Kidney (tissue), 14 donors: ENCODE results near the gene FTMT. TPM values are rescaled to one million over a fixed set of nuclear protein-coding genes. Genes with fewer than 3 reads are reported as not detected.

Source experiments
- DNase-seq, 5 donors: peaks; one replicate each; pipeline ENCODE4 v3.0.0-alpha.2; 2013 to 2020
- FAIRE-seq: peaks from 2 replicates; lab custom pipeline; 2012; peaks lifted over from hg19 to GRCh38; lab: Jason Lieb, UNC
- H3K27ac ChIP-seq, 2 donors: one replicate each; pipeline ENCODE4 v1.7.0; 2013; ENCODE audit warnings: low read depth in 2 of 2, low read length in 2 of 2, inconsistent platforms in 1 of 2
- H3K27me3 ChIP-seq: one replicate; pipeline ENCODE4 v1.7.1; 2013; ENCODE audit warnings: low read length, inconsistent platforms; ENCODE audit not compliant: control insufficient read depth, insufficient read depth
- H3K36me3 ChIP-seq, 3 donors: one replicate each; pipeline versions ENCODE4 v1.7.0 to v1.7.1; 2013; ENCODE audit warnings: low read length in 3 of 3, control low read depth in 1 of 3, inconsistent platforms in 1 of 3; ENCODE audit not compliant: insufficient read depth in 3 of 3, control insufficient read depth in 2 of 3
- H3K4me1 ChIP-seq, 3 donors: one replicate each; pipeline versions ENCODE4 v1.7.0 to v1.7.1; 2013; ENCODE audit warnings: low read length in 3 of 3, inconsistent platforms in 1 of 3, low read depth in 1 of 3; ENCODE audit not compliant: control insufficient read depth in 2 of 3, insufficient read depth in 2 of 3
- H3K4me3 ChIP-seq, 3 donors: one replicate each; pipeline versions ENCODE4 v1.7.0 to v1.8.1; 2013; ENCODE audit warnings: low read length in 3 of 3, control low read depth in 1 of 3, inconsistent platforms in 1 of 3
- H3K9ac ChIP-seq, 3 donors: one replicate each; pipeline versions ENCODE4 v1.7.0 to v1.7.1; 2013; ENCODE audit warnings: low read length in 3 of 3, control low read depth in 1 of 3, inconsistent platforms in 1 of 3
- H3K9me3 ChIP-seq, 3 donors: one replicate each; pipeline versions ENCODE4 v1.7.0 to v1.7.1; 2013; ENCODE audit warnings: low read length in 3 of 3, control low read depth in 1 of 3, inconsistent platforms in 1 of 3; ENCODE audit not compliant: control insufficient read depth in 2 of 3, insufficient read depth in 1 of 3
- intact Hi-C: fragments of 100-400 bp; cut with DNase I; formaldehyde crosslinking; loops from one replicate; pipeline ENCODE4 v1.11.1; 2022
- polyA plus RNA-seq: library from polyadenylated mRNA; stranded (reverse); fragments of 350-450 nt; fragmentation: Illumina TruSeq; extraction: RNeasy Lipid Tissue Mini Kit (QIAGEN cat#74804); gene quantifications from one replicate; pipeline ENCODE4 v1.2.3, GENCODE V29; 2014; ENCODE audit warnings: low read depth, low replicate concordance; ENCODE audit not compliant: insufficient read depth
- total RNA-seq: library from RNA; stranded (reverse); fragmentation: NEBNext Ultra II Directional; extraction: Animal tissue kit (Norgen Biotek cat#: 25700); gene quantifications from one replicate; pipeline ENCODE4 v1.2.1, GENCODE V29; 2021
- TF ChIP-seq, protein P1 (sequence below): IDR thresholded peaks from 3 replicates; pipeline ENCODE4 v1.5.1; 2012; ENCODE audit warnings: mild to moderate bottlenecking, moderate library complexity, borderline replicate concordance; ENCODE audit not compliant: insufficient read depth; ENCODE audit errors: extremely low read depth
- donor health status: control.
- donor health status: control.
- donor health status: control.
- donor health status: control.
- donor health status: control.
- donor health status: DM: yes; HTN: yes; CAD: no.
- donor health status: Normal renal cell carcinoma (clear cell type).

FTMT gene
- total and polyA plus RNA-seq, 2 donors from 2014 or later = not detected

DNA sequence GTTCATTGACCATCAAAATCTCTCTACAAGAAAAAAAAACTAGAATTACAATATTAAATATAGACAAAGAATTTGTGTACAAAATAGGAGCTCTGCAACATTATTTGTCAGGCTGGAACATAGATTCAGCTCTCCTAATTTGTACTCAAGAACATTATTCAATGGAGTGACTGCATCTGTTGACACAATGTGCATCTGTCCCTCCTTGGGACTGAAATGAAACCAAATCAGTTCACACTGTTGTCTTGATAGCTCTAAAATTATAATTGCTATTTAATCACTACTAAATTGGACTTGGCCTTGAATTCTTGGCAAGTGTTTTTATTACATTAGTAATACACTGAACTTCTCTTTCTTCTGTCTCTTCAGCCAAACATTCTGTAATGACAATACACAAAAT, 47.7 kb downstream of the FTMT start:
- intact Hi-C loops = no loop called here
- H3K9ac ChIP-seq = no peak overlapping the region
- no peak for DNase-seq
- TF ChIP-seq, protein P1, sequence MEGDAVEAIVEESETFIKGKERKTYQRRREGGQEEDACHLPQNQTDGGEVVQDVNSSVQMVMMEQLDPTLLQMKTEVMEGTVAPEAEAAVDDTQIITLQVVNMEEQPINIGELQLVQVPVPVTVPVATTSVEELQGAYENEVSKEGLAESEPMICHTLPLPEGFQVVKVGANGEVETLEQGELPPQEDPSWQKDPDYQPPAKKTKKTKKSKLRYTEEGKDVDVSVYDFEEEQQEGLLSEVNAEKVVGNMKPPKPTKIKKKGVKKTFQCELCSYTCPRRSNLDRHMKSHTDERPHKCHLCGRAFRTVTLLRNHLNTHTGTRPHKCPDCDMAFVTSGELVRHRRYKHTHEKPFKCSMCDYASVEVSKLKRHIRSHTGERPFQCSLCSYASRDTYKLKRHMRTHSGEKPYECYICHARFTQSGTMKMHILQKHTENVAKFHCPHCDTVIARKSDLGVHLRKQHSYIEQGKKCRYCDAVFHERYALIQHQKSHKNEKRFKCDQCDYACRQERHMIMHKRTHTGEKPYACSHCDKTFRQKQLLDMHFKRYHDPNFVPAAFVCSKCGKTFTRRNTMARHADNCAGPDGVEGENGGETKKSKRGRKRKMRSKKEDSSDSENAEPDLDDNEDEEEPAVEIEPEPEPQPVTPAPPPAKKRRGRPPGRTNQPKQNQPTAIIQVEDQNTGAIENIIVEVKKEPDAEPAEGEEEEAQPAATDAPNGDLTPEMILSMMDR = no peak
- no peaks in the 10 kb centered on the region for H3K9me3 ChIP-seq
- H3K4me3 ChIP-seq = no peak overlapping the region
- H3K27me3 ChIP-seq = no peaks in the 10 kb centered on the region
- no peaks in the 10 kb centered on the region for H3K36me3 ChIP-seq
- FAIRE-seq = no peak
- no peaks in the 10 kb centered on the region for H3K4me1 ChIP-seq
- H3K27ac ChIP-seq = no peak overlapping the region

Other genes starting within 250 kb of the FTMT start
- 16.2 TPM for gene SRFBP1, start 110.1 kb downstream of the FTMT start, total RNA-seq
- 2.9 TPM for gene SRFBP1, start 110.1 kb downstream of the FTMT start, polyA plus RNA-seq
- gene LOX, start 226.4 kb downstream of the FTMT start, total RNA-seq = 9.2 TPM
- gene LOX, start 226.4 kb downstream of the FTMT start, polyA plus RNA-seq = 3.4 TPM